RWPE2 (cell line): ENCODE measurements around the gene GIPC1.
A peak's percentile ranks its signal among the peaks of the same experiment; 100 is the strongest.
"Not testable (repeated sequence)": the region's sequence is repeated elsewhere in the genome, so short reads cannot be mapped to it uniquely, and the experiment has no call there.

Experiments used
- ATAC-seq: fragments of 200-7000 bp; cut with Tn5 transposase; 3 replicates; pipeline ENCODE4 v1.9.1; 2021; ENCODE audit warnings: low read depth
- DNase-seq: peaks from one replicate; pipeline ENCODE4 v3.0.0-alpha.2; 2020; ENCODE audit warnings: low spot score
- H3K27ac ChIP-seq: fragments of 450-650 bp; 2 replicates; pipeline ENCODE4 v1.5.1; 2017; ENCODE audit warnings: mild to moderate bottlenecking; ENCODE audit not compliant: poor library complexity, severe bottlenecking
- H3K27me3 ChIP-seq: fragments of 250-450 bp; sonication (Bioruptor Pico); 2 replicates; pipeline ENCODE4 v1.5.1; 2021; ENCODE audit warnings: mild to moderate bottlenecking, moderate library complexity; ENCODE audit not compliant: insufficient read depth, poor library complexity, severe bottlenecking
- H3K36me3 ChIP-seq: fragments of 250-450 bp; sonication (Bioruptor Pico); 2 replicates; pipeline ENCODE4 v1.5.1; 2020; ENCODE audit warnings: low read depth, mild to moderate bottlenecking, moderate library complexity
- H3K4me1 ChIP-seq: fragments of 250-450 bp; sonication (Bioruptor Pico); 2 replicates; pipeline ENCODE4 v1.5.1; 2021; ENCODE audit warnings: mild to moderate bottlenecking, moderate library complexity; ENCODE audit not compliant: insufficient read depth, poor library complexity, severe bottlenecking
- H3K4me3 ChIP-seq: fragments of 250-450 bp; sonication (Bioruptor Pico); 2 replicates; pipeline ENCODE4 v1.5.1; 2021; ENCODE audit warnings: mild to moderate bottlenecking, moderate library complexity; ENCODE audit not compliant: severe bottlenecking
- H3K9me3 ChIP-seq: fragments of 250-450 bp; sonication (Bioruptor Pico); 2 replicates; pipeline ENCODE4 v1.5.1; 2021; ENCODE audit warnings: mild to moderate bottlenecking, moderate library complexity; ENCODE audit not compliant: severe bottlenecking
- TF ChIP-seq, protein P1 (sequence below): fragments of 450-650 bp; IDR thresholded peaks from one replicate; pipeline ENCODE4 v1.5.1; 2017; ENCODE audit warnings: mild to moderate bottlenecking, moderate library complexity; ENCODE audit not compliant: poor library complexity, severe bottlenecking

The GIPC1 gene

DNA sequence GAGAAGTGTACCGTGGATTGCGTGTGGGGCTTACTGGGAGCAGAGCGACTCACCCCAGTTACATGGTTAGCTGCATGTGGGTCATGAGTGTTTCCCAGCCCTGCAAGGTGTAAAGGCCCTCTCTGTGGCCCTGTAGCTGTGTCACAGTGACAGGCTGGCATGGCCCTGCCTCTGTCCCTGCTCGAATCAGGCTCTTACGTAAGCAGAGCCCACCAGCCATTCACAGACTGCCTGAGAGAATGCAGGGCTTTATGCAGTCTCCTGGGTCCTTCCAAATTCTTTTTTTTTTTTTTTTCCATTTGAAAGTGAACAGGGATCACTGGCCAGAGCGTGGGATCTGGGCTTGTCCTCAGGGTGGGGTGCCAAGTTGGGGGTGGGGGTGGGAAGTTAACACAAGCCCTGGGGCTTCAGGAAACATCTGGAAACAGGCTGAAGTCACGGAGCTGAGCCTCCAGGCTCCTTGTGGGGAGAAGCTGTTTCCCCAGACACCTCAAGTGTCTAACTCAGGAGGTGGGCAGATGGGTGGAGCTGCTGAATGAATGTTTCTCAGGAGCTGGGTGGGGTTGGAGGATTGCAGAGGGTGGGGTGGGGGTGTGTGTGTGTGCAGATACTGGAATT is 46.9 kb upstream of the GIPC1 start:
- TF ChIP-seq, protein P1, sequence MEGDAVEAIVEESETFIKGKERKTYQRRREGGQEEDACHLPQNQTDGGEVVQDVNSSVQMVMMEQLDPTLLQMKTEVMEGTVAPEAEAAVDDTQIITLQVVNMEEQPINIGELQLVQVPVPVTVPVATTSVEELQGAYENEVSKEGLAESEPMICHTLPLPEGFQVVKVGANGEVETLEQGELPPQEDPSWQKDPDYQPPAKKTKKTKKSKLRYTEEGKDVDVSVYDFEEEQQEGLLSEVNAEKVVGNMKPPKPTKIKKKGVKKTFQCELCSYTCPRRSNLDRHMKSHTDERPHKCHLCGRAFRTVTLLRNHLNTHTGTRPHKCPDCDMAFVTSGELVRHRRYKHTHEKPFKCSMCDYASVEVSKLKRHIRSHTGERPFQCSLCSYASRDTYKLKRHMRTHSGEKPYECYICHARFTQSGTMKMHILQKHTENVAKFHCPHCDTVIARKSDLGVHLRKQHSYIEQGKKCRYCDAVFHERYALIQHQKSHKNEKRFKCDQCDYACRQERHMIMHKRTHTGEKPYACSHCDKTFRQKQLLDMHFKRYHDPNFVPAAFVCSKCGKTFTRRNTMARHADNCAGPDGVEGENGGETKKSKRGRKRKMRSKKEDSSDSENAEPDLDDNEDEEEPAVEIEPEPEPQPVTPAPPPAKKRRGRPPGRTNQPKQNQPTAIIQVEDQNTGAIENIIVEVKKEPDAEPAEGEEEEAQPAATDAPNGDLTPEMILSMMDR = no peak
- DNase-seq = no peak
- ATAC-seq = peak; percentile 77

DNA sequence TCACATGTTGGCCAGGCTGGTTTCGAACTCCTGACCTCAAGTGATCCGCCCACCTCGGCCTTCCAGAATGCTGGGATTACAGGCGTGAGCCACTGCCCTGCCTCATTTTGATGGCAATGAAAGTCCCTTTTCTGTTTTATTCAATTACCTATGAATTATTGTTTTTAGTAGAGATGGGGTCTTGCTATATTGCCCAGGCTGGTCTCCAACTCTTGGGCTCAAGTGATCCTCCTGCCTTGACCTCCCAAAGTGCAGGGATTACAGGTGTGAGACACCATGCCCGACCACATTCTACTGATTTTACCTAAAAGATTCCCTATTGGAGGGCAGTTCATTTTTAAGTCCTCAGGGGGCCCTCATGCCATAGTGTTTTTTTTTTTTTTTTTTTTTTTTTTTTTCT is 46.1 kb upstream of the GIPC1 start:
- not testable (repeated sequence) for H3K4me3 ChIP-seq, ATAC-seq, H3K9me3 ChIP-seq, DNase-seq, H3K27me3 ChIP-seq
- peaks cover 24% of the 10 kb centered on the region for H3K36me3 ChIP-seq
- peaks cover 30% of the 10 kb centered on the region for H3K4me1 ChIP-seq
- H3K27ac ChIP-seq = peak overlapping the region; percentile 50

More for the DNA sequence above, 46.9 kb upstream of the GIPC1 start:
- H3K27ac ChIP-seq = peak overlapping the region; percentile 50
- peaks cover 20% of the 10 kb centered on the region for H3K36me3 ChIP-seq
- peaks cover 26% of the 10 kb centered on the region for H3K4me1 ChIP-seq
- H3K27me3 ChIP-seq = no peaks in the 10 kb centered on the region
- no peak overlapping the region for H3K4me3 ChIP-seq
- no peaks in the 10 kb centered on the region for H3K9me3 ChIP-seq

DNA sequence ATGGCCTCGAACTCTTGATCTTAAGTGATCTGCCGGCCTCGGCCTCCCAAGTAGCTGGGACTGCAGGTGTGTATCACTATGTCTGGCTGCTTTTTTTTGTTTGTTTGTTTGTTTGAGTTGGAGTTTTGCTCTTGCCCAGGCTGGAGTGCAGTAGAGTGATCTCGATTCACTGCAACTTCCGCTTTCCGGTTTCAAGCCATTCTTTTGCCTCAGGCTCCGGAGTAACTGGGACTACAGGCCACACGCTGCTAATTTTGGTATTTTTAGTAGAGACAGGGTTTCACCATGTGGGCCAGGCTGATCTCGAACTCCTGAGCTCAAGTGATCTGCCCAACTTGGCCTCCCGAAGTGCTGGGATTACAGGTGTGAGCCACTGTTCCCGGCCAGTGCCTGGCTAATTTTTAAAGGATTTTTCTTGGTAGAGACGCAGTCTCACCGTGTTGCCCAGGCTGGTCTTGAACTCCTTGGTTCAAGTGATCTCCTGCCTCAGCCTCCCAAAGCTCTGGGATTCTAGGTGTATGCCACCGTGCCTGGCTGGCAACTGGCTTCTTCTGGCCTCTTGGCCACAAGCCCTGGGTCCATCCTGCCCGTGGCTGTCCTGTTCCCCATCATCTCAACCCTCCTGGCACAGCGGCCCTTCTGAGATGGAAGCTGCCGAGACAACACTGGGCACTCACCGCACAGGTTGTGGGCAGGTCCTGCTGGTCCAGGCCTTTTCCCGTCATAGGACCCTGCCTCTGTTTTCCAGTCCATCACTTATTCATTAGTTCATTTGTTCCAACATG is 45.0 kb upstream of the GIPC1 start:
- Histone ChIP-seq H3K4me3 (no peak overlapping the region), H3K27me3 (no peaks in the 10 kb centered on the region), H3K27ac (no peak overlapping the region), H3K9me3 (no peaks in the 10 kb centered on the region), H3K4me1 (peaks cover 30% of the 10 kb centered on the region), H3K36me3 (peaks cover 16% of the 10 kb centered on the region)
- ATAC-seq (no peak), DNase-seq (no peak)
- TF ChIP-seq, protein P1 = no peak

DNA sequence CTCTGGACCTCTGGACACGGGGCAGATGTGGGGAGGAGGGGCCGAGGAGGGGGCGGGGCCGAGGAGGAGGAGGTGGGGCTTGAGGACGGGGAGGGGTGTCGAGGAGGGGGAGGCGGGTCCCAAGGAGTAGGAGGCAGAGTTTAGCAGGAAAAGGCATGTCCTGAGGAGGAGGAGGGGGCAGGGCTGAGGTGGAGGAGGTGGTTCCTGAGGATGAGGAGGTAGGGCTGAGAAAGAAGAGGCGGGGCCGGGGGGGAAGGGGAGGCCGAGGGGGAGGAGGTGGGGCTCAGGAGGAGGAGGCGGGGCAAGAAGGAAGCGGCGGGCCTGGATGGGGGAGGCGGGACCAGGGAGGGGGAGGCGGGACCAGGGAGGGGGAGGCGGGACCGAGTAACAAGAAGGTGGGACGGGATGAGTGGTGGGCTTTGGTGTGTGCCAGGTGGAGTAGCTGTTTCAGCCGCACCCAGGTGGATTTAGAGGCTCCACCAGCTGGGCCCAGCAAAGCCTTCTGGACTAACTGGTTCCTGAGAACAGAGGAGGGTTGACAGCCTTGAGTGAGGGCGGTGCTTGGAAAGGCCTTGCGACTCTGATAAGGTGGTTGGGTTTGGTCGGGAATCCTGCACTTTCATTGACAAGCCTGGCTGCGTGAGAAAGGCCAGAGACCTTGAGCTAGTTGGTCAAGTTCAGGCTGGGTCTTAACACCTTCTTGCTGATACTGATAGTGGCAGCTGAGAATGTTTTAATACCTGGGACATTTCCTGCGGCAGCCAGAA is 41.2 kb upstream of the GIPC1 start:
- peaks cover 6% of the 10 kb centered on the region for H3K4me1 ChIP-seq
- no peaks in the 10 kb centered on the region for H3K9me3 ChIP-seq
- H3K27ac ChIP-seq = peak overlapping the region; percentile 9
- DNase-seq (peak; percentile 94), ATAC-seq (peak; percentile 91)
- H3K27me3 ChIP-seq = no peaks in the 10 kb centered on the region
- TF ChIP-seq, protein P1 = no peak
- H3K4me3 ChIP-seq = peak overlapping the region; percentile 11
- H3K36me3 ChIP-seq = peaks cover 18% of the 10 kb centered on the region

DNA sequence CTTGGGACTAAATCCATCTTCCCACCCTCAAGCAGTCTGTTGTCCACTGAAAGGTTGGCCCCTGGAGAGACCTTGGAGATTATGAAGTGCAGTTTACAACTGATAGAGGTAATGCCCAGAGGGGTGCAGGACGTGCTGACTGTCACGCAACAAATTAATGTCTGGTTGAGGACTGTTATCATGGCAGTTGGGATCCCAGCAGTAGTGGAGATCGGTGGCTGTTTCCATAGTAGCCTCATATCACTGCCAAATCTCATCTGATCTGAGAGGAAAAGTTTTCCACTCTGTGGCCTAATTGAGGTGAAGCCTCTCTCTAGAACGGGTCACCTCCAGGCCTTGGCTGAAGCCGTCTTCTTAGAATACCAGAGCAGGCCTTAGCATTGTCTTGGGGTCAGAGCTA is 37.5 kb upstream of the GIPC1 start:
- H3K27ac ChIP-seq = no peak overlapping the region
- ATAC-seq (no peak), DNase-seq (no peak)
- peaks cover 14% of the 10 kb centered on the region for H3K4me1 ChIP-seq
- no peaks in the 10 kb centered on the region for H3K9me3 ChIP-seq
- H3K4me3 ChIP-seq = no peak overlapping the region
- TF ChIP-seq, protein P1 = no peak
- no peaks in the 10 kb centered on the region for H3K27me3 ChIP-seq
- H3K36me3 ChIP-seq = peaks cover 24% of the 10 kb centered on the region
